Activated CD4-positive, alpha-beta T cell treated with anti-CD3 and anti-CD28 coated beads for 48 hours (primary cell): ENCODE results near the gene CNTN5.
"Not testable (repeated sequence)": the region's sequence is repeated elsewhere in the genome, so short reads cannot be mapped to it uniquely, and the experiment has no call there.

Source experiments
- DNase-seq: peaks from one replicate; pipeline ENCODE4 v3.0.0-alpha.2; 2020

CNTN5 gene

GRCh38 chr11:100151944-100152343, 1131.2 kb downstream of the CNTN5 start:
- no peak for DNase-seq

- no peak for DNase-seq
Observed at GRCh38 chr11:100152766-100153165, 1132.0 kb downstream of the CNTN5 start.

GRCh38 chr11:100163471-100163870, 1142.7 kb downstream of the CNTN5 start:
- no peak for DNase-seq

- DNase-seq = no peak
Observed at GRCh38 chr11:100174881-100175280, 1154.1 kb downstream of the CNTN5 start.

GRCh38 chr11:100176456-100176855, 1155.7 kb downstream of the CNTN5 start:
- no peak for DNase-seq

- no peak for DNase-seq
Observed at GRCh38 chr11:100177651-100178050, 1156.9 kb downstream of the CNTN5 start.

- no peak for DNase-seq
Observed at GRCh38 chr11:100182350-100182749, 1161.6 kb downstream of the CNTN5 start.

GRCh38 chr11:100182927-100183326, 1162.2 kb downstream of the CNTN5 start:
- DNase-seq = no peak

- DNase-seq = no peak
Observed at GRCh38 chr11:100185588-100185987, 1164.8 kb downstream of the CNTN5 start.

GRCh38 chr11:100188137-100188783, 1167.5 kb downstream of the CNTN5 start:
- DNase-seq = no peak

GRCh38 chr11:100190395-100190794, 1169.6 kb downstream of the CNTN5 start:
- DNase-seq = no peak

- DNase-seq = no peak
Observed at GRCh38 chr11:100192181-100192580, 1171.4 kb downstream of the CNTN5 start.

- DNase-seq = no peak
Observed at GRCh38 chr11:100203789-100204188, 1183.0 kb downstream of the CNTN5 start.

- no peak for DNase-seq
Observed at GRCh38 chr11:100205926-100206325, 1185.2 kb downstream of the CNTN5 start.

GRCh38 chr11:100208207-100208606, 1187.5 kb downstream of the CNTN5 start:
- no peak for DNase-seq

- DNase-seq = no peak
Observed at GRCh38 chr11:100214791-100215190, 1194.0 kb downstream of the CNTN5 start.

- DNase-seq = no peak
Observed at GRCh38 chr11:100220801-100221200, 1200.1 kb downstream of the CNTN5 start.

GRCh38 chr11:100221791-100222190, 1201.0 kb downstream of the CNTN5 start:
- no peak for DNase-seq

GRCh38 chr11:100224541-100225034, 1203.8 kb downstream of the CNTN5 start:
- no peak for DNase-seq

GRCh38 chr11:100229086-100229485, 1208.3 kb downstream of the CNTN5 start:
- DNase-seq = no peak

GRCh38 chr11:100232006-100232405, 1211.3 kb downstream of the CNTN5 start:
- DNase-seq = no peak

GRCh38 chr11:100235085-100235484, 1214.3 kb downstream of the CNTN5 start:
- no peak for DNase-seq

- DNase-seq = no peak
Observed at GRCh38 chr11:100240025-100240539, 1219.3 kb downstream of the CNTN5 start.

- no peak for DNase-seq
Observed at GRCh38 chr11:100247704-100248103, 1227.0 kb downstream of the CNTN5 start.

GRCh38 chr11:100257238-100257803, 1236.6 kb downstream of the CNTN5 start:
- DNase-seq = not testable (repeated sequence)
